ENCODE data around the gene CDIPT. TPM values are rescaled to one million over a fixed set of nuclear protein-coding genes. Genes with fewer than 3 reads are reported as not detected.

CDIPT gene
- total and polyA plus RNA-seq, 2 of the 4 experiments (the other 2 are of a cell fraction): 47.1 to 100 TPM

- ATAC-seq (ENCODE audit: low read depth): no peak
- no peak for DNase-seq
Observed at GRCh38 chr16:29815032-29815721, 47.8 kb downstream of the CDIPT start.

More at GRCh38 chr16:29815032-29815721, 47.8 kb downstream of the CDIPT start:
- peaks cover 18 to 62% of the 10 kb centered on the region in 2 experiments for H3K79me1 ChIP-seq (ENCODE audit: low read depth in 1 of 2, low read length in 2 of 2)
- peak overlapping the region; percentile 58; the same call in 1 of the 2 replicates for H2BK20ac ChIP-seq (ENCODE audit: low read depth, low read length)
- peak overlapping the region; percentile 72 for H3K4ac ChIP-seq (ENCODE audit: low read depth, low read length)
- POLR2A ChIA-PET (ENCODE audit: unreplicated experiment): interaction anchor here (0.7 kb wide), 1 partner anchor 51 kb away, joined by 15 read pairs; no protein-coding TSS in a partner anchor
- H3K4me1 ChIP-seq (ENCODE audit: control insufficient read depth, insufficient read depth, low read length): peaks cover 21% of the 10 kb centered on the region
- H2AK9ac ChIP-seq (replicated peaks; ENCODE audit: low read depth, low read length, poor library complexity): peak overlapping the region; percentile 96
- H3K4me3 ChIP-seq (ENCODE audit: insufficient read depth, low read depth, low read length): peak overlapping the region; percentile 17
- no TSS peak for BruUV-seq (replicated peaks)
- peak overlapping the region; percentile 83 for H2AFZ ChIP-seq (replicated peaks; ENCODE audit: low read length, poor library complexity)
- H3K27me3 ChIP-seq (ENCODE audit: control insufficient read depth, insufficient read depth, low read length): no peaks in the 10 kb centered on the region
- peak overlapping the region; percentile 84 for H2AK5ac ChIP-seq (ENCODE audit: low read depth, low read length)
- H4K5ac ChIP-seq (ENCODE audit: low read depth, low read length): peak overlapping the region; percentile 51
- in situ Hi-C loops (cut with MboI; ENCODE audit: low sequenced_read_pairs) (no loop called here), intact Hi-C loops (cut with micrococcal nuclease) (loop anchor here (5.0 kb wide), 1 partner anchor 207 kb away; the partner anchor contains the start of gene C16orf92), dilution Hi-C loops (cut with HindIII; ENCODE audit: low sequenced_read_pairs, unreplicated experiment) (no loop called here)
- peak overlapping the region; percentile 65 for H3K23ac ChIP-seq (ENCODE audit: low read depth, low read length)
- peak overlapping the region; percentile 38 for H3K56ac ChIP-seq (ENCODE audit: extremely low read depth, insufficient read depth, low read length)
- H3K9me1 ChIP-seq (ENCODE audit: insufficient read depth, low read length): peaks cover 9% of the 10 kb centered on the region
- H4K20me1 ChIP-seq (ENCODE audit: insufficient read depth, low read length): peaks cover 14% of the 10 kb centered on the region
- TF ChIP-seq USF2 (IDR thresholded peaks at IDR 0.05; ENCODE audit: low read depth, low read length): no peak
- TF ChIP-seq BHLHE40 (IDR thresholded peaks at IDR 0.05; ENCODE audit: low read depth, low read length): peak; percentile 76
- TF ChIP-seq MAFK (IDR thresholded peaks at IDR 0.05; ENCODE audit: low read depth, low read length): no peak
- no peak for TF ChIP-seq RAD21 (IDR thresholded peaks at IDR 0.05; ENCODE audit: low read length)
- TF ChIP-seq MXI1 (IDR thresholded peaks at IDR 0.05; ENCODE audit: borderline replicate concordance, low read depth, low read length): peak; percentile 10; the same call in 1 of the 2 replicates
- no peak for TF ChIP-seq CTCF (conservative IDR thresholded peaks at IDR 0.05; ENCODE audit: low read depth, low read length)
- CTCF ChIA-PET: interaction anchor here (0.5 to 2.1 kb wide), 8 partner anchors 8 to 198 kb away, joined by 3 to 10 read pairs (median 4); partner anchors contain the start of genes HIRIP3 and INO80E
- H2BK5ac ChIP-seq (ENCODE audit: low read depth, low read length, poor library complexity, severe bottlenecking): peak overlapping the region; percentile 77
- H3K18ac ChIP-seq (ENCODE audit: low read depth, low read length): no peak overlapping the region
- no peak overlapping the region; the same call in 2 of the 3 replicates for H2BK15ac ChIP-seq (ENCODE audit: low read depth, low read length)
- peak overlapping the region; percentile 74 for H3K4me2 ChIP-seq (ENCODE audit: low read depth, low read length)
- 17% methylated on average over 3 of the region's 39 CpGs; no CpG with 5 or more reads in 1 of the 2 experiments for WGBS, 2 experiments (ENCODE audit: extremely low coverage in 2 of 2, insufficient read length in 1 of 2)
- peak overlapping the region; percentile 71 for H3K14ac ChIP-seq (replicated peaks; ENCODE audit: low read depth, low read length)
- peak overlapping the region; percentile 61; the same call in 1 of the 2 replicates for H4K91ac ChIP-seq (ENCODE audit: insufficient read depth, low read depth, low read length)
- peaks cover 8% of the 10 kb centered on the region for H3K36me3 ChIP-seq (ENCODE audit: control insufficient read depth, insufficient read depth, low read length)
- peak overlapping the region; percentile 75 for H2BK120ac ChIP-seq (ENCODE audit: low read depth, low read length)
- H4K8ac ChIP-seq (ENCODE audit: low read depth in 2 of 2, low read length in 2 of 2): peak overlapping the region; percentile 6 to 81; a peak in 3 of 4 replicates
- H3K9me3 ChIP-seq (ENCODE audit: control insufficient read depth, insufficient read depth, low read length): no peaks in the 10 kb centered on the region
- peak overlapping the region; percentile 61 for H3K9ac ChIP-seq (ENCODE audit: low read depth, low read length)
- H3K27ac ChIP-seq (ENCODE audit: insufficient read depth, low read length): peak overlapping the region; percentile 71

Measured in IMR-90 (cell line).